ENCODE data around the gene PDCD10. TPM values are rescaled to one million over a fixed set of nuclear protein-coding genes. Genes with fewer than 3 reads are reported as not detected.

PDCD10 gene
- polyA plus RNA-seq, 3 donors = 58.2 to 77.6 (median 59.1) TPM

DNA sequence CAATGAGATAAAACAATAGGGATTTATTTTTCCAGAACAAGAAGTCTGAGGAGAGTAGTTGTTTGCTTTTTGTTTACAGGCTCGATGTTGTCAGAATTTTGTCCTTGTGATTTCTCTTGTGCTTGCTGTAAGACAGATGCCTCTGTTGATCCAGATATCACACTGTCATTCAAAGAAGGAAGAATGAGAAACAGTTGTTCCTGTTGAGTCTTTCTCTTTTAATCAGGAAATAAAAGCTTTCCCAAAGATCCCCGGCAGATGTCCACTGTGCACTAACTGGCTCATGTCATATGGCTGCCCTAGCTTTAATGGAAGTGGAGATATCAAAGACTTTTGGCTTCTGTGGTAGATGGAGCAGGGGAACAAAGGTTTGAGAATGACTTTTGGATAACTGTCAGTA is 7.6 kb upstream of the PDCD10 start:
- no peak for DNase-seq (ENCODE audit: extremely low read depth in 1 of 11, low read depth in 9 of 11, low spot score in 4 of 11)

DNA sequence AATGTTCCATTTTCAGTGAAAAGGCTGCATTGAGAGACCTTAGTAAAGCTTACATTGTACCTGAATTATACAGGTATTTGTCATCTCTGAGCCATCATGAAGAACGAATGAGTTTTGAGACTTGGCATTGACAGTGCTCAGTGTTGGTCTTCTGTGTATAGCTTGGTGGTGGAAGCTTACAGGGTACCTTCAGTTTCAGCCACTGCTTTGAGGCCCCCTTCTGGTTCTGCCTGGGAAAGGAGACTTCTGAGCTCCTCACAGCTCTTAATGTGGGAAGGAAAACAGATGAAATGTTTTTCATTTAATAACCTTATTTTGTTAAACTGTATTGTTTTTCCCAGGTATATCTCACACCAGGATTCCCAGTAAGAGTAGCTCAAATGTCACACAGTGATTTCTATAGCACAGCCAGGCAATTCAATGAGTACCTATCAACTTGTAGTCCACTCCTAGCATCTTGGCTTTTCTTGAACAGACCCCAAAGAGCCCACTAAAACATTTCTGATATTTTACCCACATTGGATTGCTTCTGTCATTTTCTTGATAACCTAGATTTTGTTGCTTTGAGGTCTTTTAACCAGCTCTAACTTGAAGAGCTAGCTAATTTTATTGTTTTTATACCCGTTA is 6.4 kb upstream of the PDCD10 start:
- DNase-seq (ENCODE audit: extremely low read depth in 1 of 11, low read depth in 9 of 11, low spot score in 4 of 11) = peak in 2 of 11 donors; percentile 8

DNA sequence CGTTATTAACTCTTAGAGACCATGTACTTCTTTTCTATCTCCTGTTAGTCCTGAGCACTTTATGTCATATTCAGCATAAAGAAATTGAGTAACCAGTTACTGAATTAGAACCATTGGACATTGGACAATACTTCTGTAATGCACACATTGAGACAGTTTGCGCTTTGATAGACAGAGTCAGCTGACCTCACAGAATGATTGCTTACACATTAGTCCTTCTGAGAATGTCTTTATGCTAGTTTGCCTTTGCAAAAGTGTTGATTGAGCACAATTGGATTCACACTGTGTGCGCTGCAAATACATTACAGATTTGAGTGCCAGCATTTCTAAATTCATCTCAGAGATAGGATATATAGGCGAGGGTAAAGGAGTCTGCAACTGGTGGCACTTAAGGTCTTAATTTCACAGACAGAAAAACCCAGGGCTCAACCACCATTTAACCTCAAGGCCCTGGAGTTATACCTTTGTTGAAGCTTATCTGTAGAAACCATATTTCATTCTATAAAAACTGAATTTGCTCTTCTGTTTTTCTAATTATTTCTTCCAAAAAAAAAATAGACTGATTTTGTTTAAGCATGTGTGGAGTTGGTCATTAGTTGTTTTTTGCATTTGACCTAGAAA is 4.6 kb upstream of the PDCD10 start:
- DNase-seq (ENCODE audit: extremely low read depth in 1 of 11, low read depth in 9 of 11, low spot score in 4 of 11) = peak in 1 of 11 donors; percentile 2

DNA sequence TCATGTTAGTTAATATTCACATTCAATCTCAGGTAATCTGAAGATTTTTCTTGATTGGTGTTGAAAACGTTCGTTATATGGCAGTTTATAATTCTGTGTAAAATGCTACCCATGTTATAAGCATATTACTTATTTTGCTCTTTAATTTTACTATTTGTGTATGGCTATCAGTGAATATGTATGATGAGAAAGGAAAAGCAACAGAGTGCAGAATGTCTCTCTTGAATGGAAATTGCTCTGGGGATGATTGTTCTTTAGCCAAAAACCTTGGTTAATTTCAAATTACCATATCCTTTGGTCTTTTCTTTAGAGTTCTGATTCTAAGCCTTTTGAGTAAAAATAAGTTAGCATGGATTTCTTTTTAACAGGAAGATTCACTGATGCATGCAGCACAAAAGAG is 3.3 kb upstream of the PDCD10 start:
- no peak for DNase-seq (ENCODE audit: extremely low read depth in 1 of 11, low read depth in 9 of 11, low spot score in 4 of 11)

DNA sequence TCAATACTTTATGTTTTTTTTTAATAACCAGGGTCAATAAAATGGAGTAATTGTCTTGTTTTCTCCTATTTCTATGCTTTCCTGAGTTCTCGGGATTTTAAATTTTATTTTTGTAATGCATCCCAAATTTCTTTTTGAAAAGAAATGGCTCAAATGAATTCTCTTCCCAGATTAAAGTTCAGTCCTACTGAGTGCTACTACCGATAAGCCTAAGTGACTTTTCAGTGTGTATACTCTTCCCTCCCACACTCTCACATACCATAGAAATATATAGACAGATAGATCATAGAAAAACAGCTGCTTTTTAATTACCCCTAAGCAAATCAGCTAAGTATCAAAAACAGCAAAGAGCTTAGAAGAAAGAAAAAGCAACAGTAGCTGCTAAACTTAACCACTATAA is 2.3 kb upstream of the PDCD10 start:
- DNase-seq (ENCODE audit: extremely low read depth in 1 of 11, low read depth in 9 of 11, low spot score in 4 of 11) = no peak

DNA sequence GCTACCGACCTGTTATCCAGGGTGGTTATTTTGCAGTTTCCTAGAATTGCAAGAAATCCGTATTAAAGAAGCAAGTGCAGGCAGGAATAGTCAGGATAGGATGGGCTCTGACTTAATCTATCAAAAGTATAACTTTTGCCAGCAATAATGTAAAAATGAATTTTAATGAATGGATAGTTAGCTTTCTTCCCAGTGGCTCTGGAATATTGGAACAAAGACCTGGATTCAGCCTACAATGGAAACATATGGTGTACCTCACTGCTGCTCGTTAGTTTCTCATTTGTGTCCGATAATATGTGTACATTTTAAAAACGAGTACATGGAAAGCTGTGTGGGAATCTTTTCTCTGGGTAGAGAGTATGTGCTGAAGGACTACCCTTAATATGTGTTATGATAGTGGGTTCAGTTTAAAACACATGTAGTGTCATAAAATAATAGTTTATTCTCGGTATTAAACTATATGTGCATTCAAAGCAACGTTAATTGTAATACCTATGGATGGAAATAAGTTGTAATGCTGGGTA is 1.6 kb upstream of the PDCD10 start:
- no peak for DNase-seq (ENCODE audit: extremely low read depth in 1 of 11, low read depth in 9 of 11, low spot score in 4 of 11)

DNA sequence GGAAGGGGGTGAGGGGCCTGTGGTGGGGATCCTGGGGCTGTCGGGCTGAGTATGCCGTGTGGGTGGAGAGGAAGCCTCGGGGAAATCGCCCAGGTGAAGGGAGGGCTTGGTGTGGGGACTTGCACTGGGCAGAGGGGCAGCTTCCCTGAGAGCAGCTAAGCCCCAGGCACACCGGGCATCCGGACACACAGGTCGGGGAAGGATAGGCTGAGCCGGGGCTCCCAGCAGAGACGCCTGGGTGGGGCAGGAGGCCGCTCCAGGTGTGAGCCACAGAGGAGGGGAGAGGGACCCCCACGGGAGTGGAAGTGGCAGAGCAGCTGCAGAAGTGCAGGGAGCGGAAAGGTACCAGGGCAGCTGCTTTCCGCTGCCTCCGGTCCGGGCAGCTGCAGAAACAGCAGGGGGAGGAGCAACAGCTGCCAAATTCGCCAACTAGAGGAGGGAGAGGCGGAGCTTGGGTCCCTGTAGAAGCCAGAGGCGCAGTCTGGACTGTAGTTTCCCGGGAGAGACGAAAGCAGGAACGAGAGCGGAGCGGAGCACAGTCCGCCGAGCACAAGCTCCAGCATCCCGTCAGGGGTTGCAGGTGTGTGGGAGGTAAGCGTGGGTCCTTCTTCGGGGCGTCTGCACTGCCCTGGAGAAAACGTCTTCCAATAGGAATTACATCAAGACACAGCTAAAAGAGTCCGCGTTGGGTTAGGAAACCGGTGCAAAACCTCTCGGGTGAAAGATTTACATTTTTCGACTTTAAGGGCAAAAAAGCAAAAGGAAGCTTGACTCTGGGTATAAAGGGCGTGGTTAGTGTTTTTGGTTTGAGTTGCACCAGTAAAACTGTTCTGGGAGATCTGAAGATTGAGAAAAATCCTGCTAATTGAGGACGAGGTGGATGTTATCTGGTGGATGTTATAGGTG is 794 bp upstream of the PDCD10 start, which contains the start of gene SERPINI1:
Gene SERPINI1, plus strand, starts transcription at position 489 of the 906 bp plus-strand sequence. CDS start 53,408 bp downstream, outside the sequence.
- DNase-seq (ENCODE audit: extremely low read depth in 1 of 11, low read depth in 9 of 11, low spot score in 4 of 11) = peak; percentile 68 to 93 (median 81)

DNA sequence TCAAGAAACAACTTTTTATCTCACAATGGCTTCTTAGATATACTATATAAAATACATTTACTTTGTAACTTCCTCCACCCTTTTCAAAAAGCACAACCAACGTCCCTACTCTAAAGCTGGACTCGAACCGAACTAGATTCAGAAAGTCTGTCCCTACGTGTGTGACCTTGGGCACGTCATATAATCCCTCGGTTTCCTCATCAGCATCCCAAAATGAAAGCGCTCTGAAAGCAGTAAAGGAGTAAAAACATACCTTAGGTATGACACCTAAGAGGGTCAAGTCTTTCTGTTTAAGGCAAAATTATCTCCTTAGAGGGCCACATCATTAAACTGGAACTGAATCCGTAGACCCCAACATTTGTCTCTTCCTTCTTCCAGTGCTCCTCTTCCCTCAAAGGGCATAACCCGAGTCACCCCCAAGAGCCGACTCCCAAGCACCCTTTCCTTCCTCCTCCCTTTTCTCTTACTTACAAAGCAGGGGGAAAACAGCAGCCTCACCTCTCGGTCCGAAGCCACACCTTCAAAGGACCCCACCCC is 663 bp downstream of the PDCD10 start:
- DNase-seq (ENCODE audit: extremely low read depth in 1 of 11, low read depth in 9 of 11, low spot score in 4 of 11) = peak in 3 of 11 donors; percentile 3 to 10 (median 8)

DNA sequence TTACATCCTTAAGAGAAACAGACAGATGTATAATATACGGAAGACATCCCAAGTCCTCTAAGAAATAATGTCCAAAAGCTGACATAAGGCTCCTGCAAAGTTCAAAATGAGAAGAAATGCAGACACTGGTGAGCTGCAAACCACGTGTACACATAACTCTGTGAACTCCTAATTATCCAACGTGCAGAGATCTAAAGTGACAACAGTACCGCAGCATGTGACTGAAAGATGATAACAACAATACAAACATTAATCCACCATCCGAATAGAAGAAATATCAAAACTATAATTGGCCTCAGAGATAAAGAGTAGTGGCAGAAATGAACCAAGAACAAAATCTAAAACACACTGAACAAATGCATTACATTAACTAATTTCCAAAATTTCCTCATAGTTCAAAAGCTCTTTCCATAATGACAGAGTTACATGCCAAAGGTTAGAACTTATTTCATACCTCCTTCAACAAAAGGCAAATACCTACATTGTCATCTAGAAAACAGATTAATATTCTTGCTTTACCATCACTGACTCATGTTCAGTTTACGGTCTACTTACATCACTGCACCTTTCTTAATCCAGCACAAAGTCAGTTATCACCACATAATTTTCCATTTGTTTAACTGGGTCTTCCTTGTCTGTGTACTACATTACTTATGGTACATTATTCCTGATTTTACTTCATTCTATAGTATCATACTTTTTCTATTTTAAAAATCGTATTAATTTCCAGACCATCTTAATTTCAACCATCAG is 2.2 kb downstream of the PDCD10 start:
- DNase-seq (ENCODE audit: extremely low read depth in 1 of 11, low read depth in 9 of 11, low spot score in 4 of 11) = no peak

DNA sequence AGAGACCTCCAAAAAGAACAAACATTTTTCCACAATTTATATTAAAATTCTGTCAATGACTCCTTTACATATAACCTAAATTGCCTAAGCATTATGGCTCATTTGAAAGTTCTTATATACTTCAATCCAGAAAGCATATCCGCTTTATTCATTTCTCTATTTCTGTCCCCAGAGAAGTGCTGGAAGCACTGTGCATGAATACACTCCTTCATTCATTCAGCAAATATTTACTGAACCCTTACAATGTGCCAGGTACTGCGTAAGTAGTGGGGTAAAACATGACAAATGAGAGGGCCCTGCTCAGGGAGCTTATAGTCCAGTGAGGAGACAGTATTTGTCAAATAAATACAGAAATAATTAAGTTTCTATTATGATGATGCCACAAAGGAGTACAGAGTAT is 3.3 kb downstream of the PDCD10 start:
- DNase-seq (ENCODE audit: extremely low read depth in 1 of 11, low read depth in 9 of 11, low spot score in 4 of 11) = no peak

DNA sequence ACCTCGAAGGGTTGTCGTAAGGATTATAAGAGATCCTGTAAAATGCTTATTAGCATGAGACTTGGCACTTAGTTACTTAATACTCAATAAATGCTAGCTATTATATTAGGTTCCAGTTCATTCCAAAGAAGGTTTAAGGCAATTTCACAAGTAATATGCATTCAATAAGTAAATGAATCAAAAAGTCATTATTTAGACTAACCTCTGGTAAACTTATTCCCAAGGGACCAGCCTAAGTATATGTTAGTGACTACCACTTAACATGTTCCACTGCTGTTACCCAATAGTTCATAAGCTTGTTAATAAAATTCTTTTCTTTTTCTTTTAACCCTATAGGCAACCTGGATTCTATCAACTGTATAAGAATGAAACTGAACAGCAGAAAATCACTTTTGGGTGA is 5.1 kb downstream of the PDCD10 start:
- DNase-seq (ENCODE audit: extremely low read depth in 1 of 11, low read depth in 9 of 11, low spot score in 4 of 11) = no peak

DNA sequence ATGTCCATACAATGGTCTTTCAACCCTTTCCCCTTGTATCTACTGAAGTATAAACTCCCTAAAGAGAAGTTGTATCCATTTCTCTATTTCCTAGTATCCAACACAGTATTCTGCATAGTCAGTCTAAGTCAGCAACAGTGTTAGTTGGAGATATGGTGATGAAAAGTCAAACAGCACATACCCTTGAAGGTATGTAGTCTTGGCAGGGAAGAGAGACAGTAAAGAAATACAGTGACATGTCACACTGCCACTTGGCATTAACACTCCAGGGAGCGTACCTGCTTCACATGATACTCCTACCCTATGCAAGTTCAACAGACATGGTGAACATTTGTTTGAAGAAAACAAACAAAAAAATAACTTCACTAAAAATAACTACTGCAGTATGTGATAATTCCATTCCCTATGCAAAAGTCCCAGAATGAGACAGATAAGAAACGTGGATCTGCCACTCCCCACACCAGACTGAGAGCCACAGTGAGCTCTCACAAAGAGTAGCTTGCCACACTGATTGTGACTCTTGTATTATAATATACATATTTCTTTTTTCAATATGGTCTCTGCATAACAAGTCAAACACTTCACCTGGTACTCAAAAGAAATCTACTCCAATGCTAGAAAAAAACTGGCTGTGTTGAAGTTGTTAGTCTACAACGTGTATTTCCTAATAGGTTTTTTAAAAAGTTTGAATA is 5.9 kb downstream of the PDCD10 start:
- no peak for DNase-seq (ENCODE audit: extremely low read depth in 1 of 11, low read depth in 9 of 11, low spot score in 4 of 11)

DNA sequence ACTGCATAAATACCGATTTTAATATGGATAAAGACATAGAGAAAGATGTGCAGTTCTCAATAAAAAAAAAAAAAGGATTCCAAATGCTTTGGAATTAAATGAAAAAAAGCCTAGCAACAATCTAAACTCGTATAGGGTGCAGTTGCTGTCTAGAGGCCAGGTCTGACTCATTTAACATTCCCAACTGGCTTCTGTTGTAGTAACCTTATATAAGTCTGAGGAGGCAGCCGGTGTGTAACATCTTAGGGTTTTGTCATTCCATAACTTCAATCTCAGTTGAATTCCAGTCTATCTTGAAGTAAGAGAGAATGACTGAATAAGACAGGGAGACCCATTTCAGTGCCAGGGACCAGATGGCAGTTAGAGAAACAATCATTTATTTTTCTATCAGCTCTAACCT is 6.5 kb downstream of the PDCD10 start:
- no peak for DNase-seq (ENCODE audit: extremely low read depth in 1 of 11, low read depth in 9 of 11, low spot score in 4 of 11)

DNA sequence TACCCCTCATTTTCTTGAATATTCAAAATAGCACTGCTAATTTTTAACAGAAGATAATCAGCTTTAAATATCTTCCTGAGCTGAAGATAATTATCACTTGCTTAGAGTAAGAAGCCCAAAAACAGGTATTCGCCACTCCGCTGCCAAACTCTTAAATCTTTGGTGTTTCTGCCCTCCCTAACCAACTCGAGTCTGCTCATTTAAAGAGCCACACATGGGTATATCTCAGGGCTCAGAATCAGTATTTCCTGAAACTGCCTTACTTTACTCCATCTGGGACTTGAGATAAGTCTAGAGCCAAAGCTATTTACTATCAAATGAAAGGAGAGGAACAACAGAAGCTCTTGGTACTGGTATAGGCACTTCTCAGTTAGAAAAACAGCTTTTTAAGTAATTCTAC is 10.8 kb downstream of the PDCD10 start:
- DNase-seq (ENCODE audit: extremely low read depth in 1 of 11, low read depth in 9 of 11, low spot score in 4 of 11) = no peak

DNA sequence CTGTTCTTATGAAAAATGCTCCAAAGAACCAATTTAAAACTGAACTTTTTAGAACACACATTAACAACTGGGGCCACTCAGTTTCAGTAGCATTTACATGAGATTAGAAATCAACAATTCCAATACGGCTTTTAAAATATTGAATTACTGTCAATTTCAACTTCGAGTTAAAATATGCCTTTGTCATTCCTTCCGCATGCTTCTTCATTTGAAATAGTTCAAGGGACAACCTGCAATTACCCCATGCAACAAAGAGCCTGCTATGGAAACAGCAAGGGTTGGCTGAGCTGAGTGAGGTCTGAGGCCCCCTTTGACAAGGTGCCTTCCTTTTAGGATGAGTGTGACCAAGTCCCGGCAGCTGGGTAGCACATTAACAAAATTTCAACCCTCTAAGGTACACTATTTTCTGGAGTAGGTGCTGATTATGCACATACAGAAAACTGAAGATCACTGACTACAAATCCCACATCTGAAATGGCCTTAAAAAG is 11.6 kb downstream of the PDCD10 start:
- no peak for DNase-seq (ENCODE audit: extremely low read depth in 1 of 11, low read depth in 9 of 11, low spot score in 4 of 11)

DNA sequence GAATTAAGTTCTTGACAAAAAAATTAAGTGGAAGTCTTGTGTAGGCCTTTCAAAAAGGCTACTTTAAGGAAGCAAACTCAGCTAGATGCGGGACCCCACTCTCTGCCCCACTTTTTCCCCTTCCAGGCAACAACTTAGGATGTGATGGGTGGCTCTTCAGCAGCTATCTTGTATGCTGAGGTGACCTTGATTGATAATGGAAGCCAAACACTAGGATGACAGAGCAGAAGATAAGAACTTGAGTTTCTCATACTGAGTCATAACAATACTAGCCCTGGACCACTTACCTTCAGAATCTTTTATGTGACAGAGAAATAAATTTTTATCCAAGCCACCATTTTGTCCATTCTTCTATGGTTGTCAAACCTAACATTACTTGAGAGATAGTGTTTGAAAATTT is 16.1 kb downstream of the PDCD10 start:
- DNase-seq (ENCODE audit: extremely low read depth in 1 of 11, low read depth in 9 of 11, low spot score in 4 of 11) = no peak

DNA sequence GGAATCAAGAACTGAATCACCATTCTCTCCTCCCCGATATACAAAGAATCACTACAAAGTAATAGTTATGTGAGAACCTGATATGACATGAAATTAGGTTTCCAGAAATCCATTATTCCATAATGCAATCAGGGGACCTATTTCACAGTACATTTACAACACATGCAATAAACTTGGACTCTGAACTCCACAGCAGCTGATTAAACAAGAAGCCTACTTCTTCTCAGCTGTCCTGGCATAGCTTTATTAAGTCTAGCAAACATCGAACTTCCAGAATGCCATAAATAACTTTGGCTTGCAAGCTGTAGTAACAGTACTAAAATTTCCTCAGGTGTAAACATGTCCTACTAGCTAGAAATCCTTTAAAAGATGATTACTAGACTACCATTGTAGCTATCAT is 17.8 kb downstream of the PDCD10 start:
- DNase-seq (ENCODE audit: extremely low read depth in 1 of 11, low read depth in 9 of 11, low spot score in 4 of 11) = peak in 1 of 11 donors; percentile 21

DNA sequence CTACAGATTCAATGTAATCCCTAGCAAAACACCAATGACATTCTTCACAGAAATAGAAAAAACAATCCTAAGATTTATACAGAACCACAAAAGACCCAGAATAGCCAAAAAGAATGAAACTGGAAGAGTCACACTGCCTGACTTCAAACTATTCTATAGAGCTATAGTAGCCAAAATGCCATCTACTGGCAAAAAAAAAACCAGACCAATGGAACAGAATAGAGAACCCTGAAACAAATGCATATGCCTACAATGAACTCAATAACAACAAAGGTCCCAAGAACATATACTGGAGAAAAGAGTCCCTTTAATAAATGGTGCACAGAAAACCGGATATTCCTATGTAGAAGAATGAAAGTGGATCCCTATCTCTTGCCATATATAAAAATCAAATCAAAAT is 19.8 kb downstream of the PDCD10 start:
- DNase-seq (ENCODE audit: extremely low read depth in 1 of 11, low read depth in 9 of 11, low spot score in 4 of 11) = no peak
